Left forelimb (tissue), 1 donor: ENCODE data around the gene KDM2A.
A peak's percentile ranks its signal among the peaks of the same experiment; 100 is the strongest.

Source experiments
- DNase-seq: peaks from one replicate; pipeline ENCODE4 v3.0.0-alpha.2; 2018; ENCODE audit warnings: low spot score

Gene KDM2A

DNA sequence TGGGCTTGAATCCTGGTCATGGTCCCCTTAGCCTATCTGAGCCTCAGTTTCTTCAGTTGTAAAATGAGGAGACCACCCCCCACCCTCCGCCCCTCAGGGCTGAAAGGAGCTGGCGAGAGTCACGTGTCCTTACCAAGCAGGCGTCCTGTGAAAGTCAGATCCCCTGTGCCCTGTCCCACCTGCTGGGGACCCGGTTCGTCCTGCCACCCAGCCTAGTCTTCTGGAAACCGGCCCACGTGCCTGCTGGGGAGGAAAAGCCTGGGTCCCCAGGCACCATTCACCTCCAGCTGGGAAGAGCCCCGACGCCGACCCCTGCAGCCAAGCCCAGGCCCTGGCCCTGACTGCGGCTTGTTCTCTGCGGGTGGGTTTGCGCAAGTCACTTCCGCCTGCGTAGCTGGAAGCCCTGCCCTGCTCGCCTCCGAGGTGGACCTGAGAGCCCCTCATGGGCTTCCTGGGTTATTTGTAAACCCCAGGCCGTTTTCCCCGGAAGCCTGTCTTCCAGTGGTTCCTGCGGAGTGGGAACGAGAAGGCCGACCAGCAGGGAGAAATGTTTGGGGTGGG lies 183.6 kb downstream of the KDM2A start:
- DNase-seq, result peak; percentile 71

DNA sequence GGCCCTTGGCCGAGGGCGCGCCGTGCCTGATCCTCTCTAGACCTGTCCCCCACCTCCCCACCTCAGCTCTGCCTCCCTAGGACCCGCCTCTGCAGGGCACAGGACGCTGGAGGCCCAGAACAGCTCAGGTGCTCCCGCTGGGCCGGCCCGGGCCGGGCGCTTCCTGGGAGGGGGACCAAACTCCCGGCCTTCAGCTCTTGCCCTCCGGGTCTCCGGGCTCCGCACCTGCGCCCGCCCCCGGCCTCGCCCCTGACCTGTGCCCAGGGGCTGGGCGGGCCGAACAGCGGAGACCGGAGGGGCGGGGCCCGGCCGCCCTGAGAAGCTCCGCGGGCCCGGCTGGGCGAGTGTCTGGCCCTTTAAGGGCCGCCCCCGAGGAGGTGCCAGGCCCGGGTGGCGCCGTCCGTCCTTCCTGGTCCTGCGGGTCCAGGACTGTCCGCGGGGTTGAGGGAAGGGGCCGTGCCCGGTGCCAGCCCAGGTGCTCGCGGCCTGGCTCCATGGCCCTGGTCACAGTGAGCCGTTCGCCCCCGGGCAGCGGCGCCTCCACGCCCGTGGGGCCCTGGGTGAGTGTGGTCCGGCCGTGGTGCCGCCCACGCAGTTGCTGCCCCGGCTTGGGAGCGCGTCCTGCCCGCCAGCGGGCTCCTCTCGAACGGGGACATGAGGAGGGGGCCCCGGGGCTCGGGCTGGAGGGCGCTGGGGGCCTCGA lies 184.2 kb downstream of the KDM2A start, which contains the start of gene SSH3:
SSH3 (plus strand) TSS at position 399 of the 703 bp plus-strand sequence; CDS start at position 495, 96 bp downstream.
- DNase-seq, result peak; percentile 78

DNA sequence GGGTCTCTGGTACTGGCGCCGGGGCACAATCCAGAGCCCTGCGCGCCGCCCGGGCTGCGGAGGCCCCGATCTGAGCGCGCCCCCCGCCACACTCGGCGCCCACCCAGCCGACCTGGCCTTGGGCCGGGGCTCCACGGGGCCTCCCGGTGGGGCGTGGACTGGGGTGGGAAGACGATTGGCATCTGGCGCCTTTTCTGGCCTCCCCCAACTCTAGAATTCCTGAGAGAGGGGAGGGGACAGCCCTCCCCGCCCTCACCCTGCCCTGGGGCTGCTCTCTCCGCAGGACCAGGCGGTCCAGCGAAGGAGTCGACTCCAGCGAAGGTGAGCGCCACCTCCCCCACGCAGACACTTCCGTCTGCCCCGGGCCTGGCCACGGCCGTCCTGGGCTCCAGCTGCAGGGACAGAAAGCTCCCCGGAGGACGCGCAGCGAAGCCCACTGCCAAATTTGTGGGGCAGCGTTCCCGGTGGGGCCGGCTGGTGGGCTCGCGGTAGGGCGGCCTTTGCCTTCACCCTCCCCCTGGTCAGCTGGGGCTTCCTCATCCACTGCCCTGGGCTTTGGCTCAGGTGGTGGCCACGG lies 184.9 kb downstream of the KDM2A start:
- peak; percentile 67 for DNase-seq

DNA sequence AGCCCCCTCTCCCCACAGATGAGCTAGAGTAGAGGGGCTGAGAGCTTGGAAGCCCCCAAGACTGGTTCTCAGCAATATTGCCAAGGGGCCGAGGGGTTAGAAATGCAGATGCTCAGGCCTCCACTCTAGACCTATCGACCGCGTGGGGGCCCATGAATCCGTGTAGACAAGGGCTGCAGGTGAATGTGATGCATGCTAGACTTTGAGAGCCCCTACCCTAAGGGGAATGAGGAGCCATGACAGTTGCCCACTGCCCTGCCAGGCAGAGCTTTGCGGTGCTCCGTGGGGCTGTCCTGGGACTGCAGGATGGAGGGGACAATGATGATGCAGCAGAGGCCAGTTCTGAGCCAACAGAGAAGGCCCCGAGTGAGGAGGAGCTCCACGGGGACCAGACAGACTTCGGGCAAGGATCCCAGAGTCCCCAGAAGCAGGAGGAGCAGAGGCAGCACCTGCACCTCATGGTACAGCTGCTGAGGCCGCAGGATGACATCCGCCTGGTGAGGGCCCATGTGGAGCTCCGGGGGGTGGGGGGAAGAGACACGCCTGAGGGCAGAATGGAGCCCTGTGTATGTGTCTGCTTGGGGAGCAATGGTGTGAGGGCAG lies 185.5 kb downstream of the KDM2A start:
- DNase-seq, result no peak

DNA sequence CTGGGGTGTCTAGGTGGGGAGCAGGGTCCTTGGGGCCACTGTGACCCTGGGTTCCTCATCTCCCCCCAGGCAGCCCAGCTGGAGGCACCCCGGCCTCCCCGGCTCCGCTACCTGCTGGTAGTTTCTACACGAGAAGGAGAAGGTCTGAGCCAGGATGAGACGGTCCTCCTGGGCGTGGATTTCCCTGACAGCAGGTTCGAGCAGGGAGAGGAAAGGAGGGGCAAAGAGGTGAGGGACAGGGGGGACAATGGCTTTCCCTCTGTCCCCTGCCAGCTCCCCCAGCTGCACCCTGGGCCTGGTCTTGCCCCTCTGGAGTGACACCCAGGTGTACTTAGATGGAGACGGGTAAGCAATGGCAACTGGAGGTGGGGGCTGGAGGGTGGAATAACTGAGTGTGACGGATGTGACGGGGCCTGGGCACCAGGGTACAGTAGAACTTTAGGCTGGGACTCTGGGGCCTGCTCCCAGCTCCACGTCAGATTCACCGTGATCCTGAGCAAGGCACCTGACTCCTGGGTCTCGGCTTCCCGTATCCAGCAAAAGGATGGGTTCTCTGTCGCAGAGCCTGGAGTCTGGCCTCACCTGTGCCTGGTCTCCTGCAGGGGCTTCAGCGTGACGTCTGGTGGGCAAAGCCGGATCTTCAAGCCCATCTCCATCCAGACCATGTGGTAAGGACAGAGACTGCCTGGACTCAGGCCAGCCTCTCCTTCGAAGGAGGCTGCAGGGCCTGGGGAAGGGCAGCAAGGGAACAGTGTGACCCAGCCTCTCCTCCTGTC lies 187.9 kb downstream of the KDM2A start:
- DNase-seq, result peak; percentile 50

DNA sequence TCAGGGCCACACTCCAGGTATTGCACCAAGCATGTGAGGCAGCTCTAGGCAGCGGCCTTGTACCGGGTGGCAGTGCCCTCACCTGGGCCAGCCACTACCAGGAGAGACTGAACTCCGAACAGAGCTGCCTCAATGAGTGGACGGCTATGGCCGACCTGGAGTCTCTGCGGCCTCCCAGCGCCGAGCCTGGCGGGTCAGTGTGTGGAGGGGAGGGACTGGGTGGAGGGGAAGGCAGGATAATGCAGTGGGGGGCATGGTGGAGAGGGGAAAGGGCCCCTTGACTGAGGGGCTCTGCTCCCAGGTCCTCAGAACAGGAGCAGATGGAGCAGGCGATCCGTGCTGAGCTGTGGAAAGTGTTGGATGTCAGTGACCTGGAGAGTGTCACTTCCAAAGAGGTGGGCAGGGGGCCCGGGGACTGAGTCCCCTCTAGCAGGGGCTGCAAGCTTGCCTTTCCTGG lies 188.5 kb downstream of the KDM2A start:
- DNase-seq, result no peak
